Thymus (tissue), 11 donors: Measurements from ENCODE around the gene DGKH. TPM values are rescaled to one million over a fixed set of nuclear protein-coding genes. Genes with fewer than 3 reads are reported as not detected.
A peak's percentile ranks its signal among the peaks of the same experiment; 100 is the strongest.

Source experiments
- DNase-seq, 9 donors: peaks; one replicate each; pipeline ENCODE4 v3.0.0-alpha.2; 2013; ENCODE audit warnings: low spot score in 9 of 9, low read depth in 6 of 9, missing footprints in 1 of 9
- H3K27ac ChIP-seq, 2 donors: one replicate each; pipeline ENCODE4 v1.5.1; 2013; ENCODE audit warnings: control low read depth in 1 of 2, low read depth in 1 of 2, low read length in 1 of 2, mild to moderate bottlenecking in 1 of 2, moderate library complexity in 1 of 2
- H3K27me3 ChIP-seq, 2 donors: one replicate each; pipeline ENCODE4 v1.5.1; 2013; ENCODE audit warnings: low read length in 1 of 2; ENCODE audit not compliant: control insufficient read depth in 2 of 2, insufficient read depth in 1 of 2
- H3K36me3 ChIP-seq, 2 donors: one replicate each; pipeline ENCODE4 v1.5.1; 2013; ENCODE audit warnings: low read length in 1 of 2, mild to moderate bottlenecking in 1 of 2, moderate library complexity in 1 of 2; ENCODE audit not compliant: control insufficient read depth in 2 of 2, insufficient read depth in 2 of 2
- H3K4me1 ChIP-seq, 2 donors: one replicate each; pipeline ENCODE4 v1.5.1; 2013; ENCODE audit warnings: low read length in 2 of 2; ENCODE audit not compliant: control insufficient read depth in 2 of 2, insufficient read depth in 2 of 2
- H3K4me3 ChIP-seq, 2 donors: one replicate each; pipeline ENCODE4 v1.5.1; 2013; ENCODE audit warnings: low read length in 2 of 2, control low read depth in 1 of 2, mild to moderate bottlenecking in 1 of 2
- H3K9me3 ChIP-seq, 2 donors: one replicate each; pipeline ENCODE4 v1.5.1; 2013; ENCODE audit warnings: low read length in 1 of 2, mild to moderate bottlenecking in 1 of 2; ENCODE audit not compliant: control insufficient read depth in 2 of 2, insufficient read depth in 1 of 2
- WGBS: extraction: QIAGEN DNeasy Blood & Tissue Kit; methylation state at CpG from one replicate; pipeline ENCODE4 v1.1.7; 2013; 5-methylcytosine and 5-hydroxymethylcytosine counted together
- polyA plus RNA-seq: library from polyadenylated mRNA; stranded (reverse); fragments of 200-250 nt; gene quantifications from one replicate; pipeline ENCODE4 v1.2.3, GENCODE V29; 2013
- total RNA-seq: library from RNA; stranded (reverse); fragments of 120-200 nt; gene quantifications from one replicate; pipeline ENCODE4 v1.2.4, GENCODE V29; 2013
- donor health status: healthy.

The DGKH gene
- total and polyA plus RNA-seq, 2 donors, result 5.3 to 5.9 TPM

- Histone ChIP-seq H3K36me3 (peaks cover 3 to 16% of the 10 kb centered on the region in 2 donors), H3K4me1 (no peaks in the 10 kb centered on the region), H3K9me3 (no peaks in the 10 kb centered on the region), H3K27ac (no peak overlapping the region), H3K4me3 (no peak overlapping the region), H3K27me3 (no peaks in the 10 kb centered on the region)
- WGBS, result 92% methylated on average over 8 of the region's 8 CpGs
- DNase-seq, result no peak
These were observed 126.1 kb downstream of the DGKH start for GRCh38 chr13:42174344-42175162.

GRCh38 chr13:42176294-42176693, 127.8 kb downstream of the DGKH start:
- H3K4me1 ChIP-seq, result no peaks in the 10 kb centered on the region
- H3K27ac ChIP-seq, result no peak overlapping the region
- DNase-seq, result peak in 7 of 9 donors; percentile 4 to 61 (median 14)
- H3K27me3 ChIP-seq, result no peaks in the 10 kb centered on the region
- no peaks in the 10 kb centered on the region for H3K9me3 ChIP-seq
- H3K36me3 ChIP-seq, result peaks cover 6 to 17% of the 10 kb centered on the region in 2 donors
- H3K4me3 ChIP-seq, result no peak overlapping the region

GRCh38 chr13:42177189-42177588, 128.7 kb downstream of the DGKH start:
- Histone ChIP-seq H3K27me3 (no peaks in the 10 kb centered on the region), H3K9me3 (no peaks in the 10 kb centered on the region), H3K36me3 (peaks cover 6 to 17% of the 10 kb centered on the region in 2 donors), H3K27ac (no peak overlapping the region), H3K4me1 (no peaks in the 10 kb centered on the region), H3K4me3 (no peak overlapping the region)
- 100% methylated on average over 1 of the region's 1 CpG for WGBS
- DNase-seq, result no peak

- no peaks in the 10 kb centered on the region for H3K4me1 ChIP-seq
- no peak overlapping the region for H3K4me3 ChIP-seq
- H3K27me3 ChIP-seq, result no peaks in the 10 kb centered on the region
- H3K36me3 ChIP-seq, result peaks cover 3 to 17% of the 10 kb centered on the region in 2 donors
- no peaks in the 10 kb centered on the region for H3K9me3 ChIP-seq
- no peak for DNase-seq
- H3K27ac ChIP-seq, result no peak overlapping the region
- 88% methylated on average over 2 of the region's 2 CpGs for WGBS
These were observed 133.0 kb downstream of the DGKH start for GRCh38 chr13:42181381-42181953.

GRCh38 chr13:42189061-42189460, 140.6 kb downstream of the DGKH start:
- H3K9me3 ChIP-seq, result no peaks in the 10 kb centered on the region
- H3K4me3 ChIP-seq, result no peak overlapping the region
- DNase-seq, result no peak
- no peak overlapping the region for H3K27ac ChIP-seq
- WGBS, result 91% methylated on average over 7 of the region's 7 CpGs
- peaks cover 12 to 13% of the 10 kb centered on the region in 2 donors for H3K36me3 ChIP-seq
- no peaks in the 10 kb centered on the region for H3K27me3 ChIP-seq
- no peaks in the 10 kb centered on the region for H3K4me1 ChIP-seq

- H3K36me3 ChIP-seq, result peaks cover 18% of the 10 kb centered on the region in 2 donors
- 94% methylated on average over 1 of the region's 1 CpG for WGBS
These were observed 142.1 kb downstream of the DGKH start for GRCh38 chr13:42190529-42190928.

GRCh38 chr13:42211704-42212464, 163.4 kb downstream of the DGKH start:
- Histone ChIP-seq H3K27ac (no peak overlapping the region), H3K27me3 (no peaks in the 10 kb centered on the region), H3K4me1 (no peaks in the 10 kb centered on the region), H3K4me3 (no peak overlapping the region), H3K9me3 (no peaks in the 10 kb centered on the region), H3K36me3 (peaks cover 15 to 37% of the 10 kb centered on the region in 2 donors)
- no peak for DNase-seq
- WGBS, result over 99% methylated on average over 5 of the region's 5 CpGs

More at GRCh38 chr13:42190529-42190928, 142.1 kb downstream of the DGKH start:
- DNase-seq, result no peak
- no peak overlapping the region for H3K4me3 ChIP-seq
- no peaks in the 10 kb centered on the region for H3K9me3 ChIP-seq
- no peaks in the 10 kb centered on the region for H3K27me3 ChIP-seq
- H3K4me1 ChIP-seq, result no peaks in the 10 kb centered on the region
- H3K27ac ChIP-seq, result no peak overlapping the region

- Histone ChIP-seq H3K9me3 (no peaks in the 10 kb centered on the region), H3K4me1 (no peaks in the 10 kb centered on the region), H3K27ac (no peak overlapping the region), H3K36me3 (peaks cover 15 to 35% of the 10 kb centered on the region in 2 donors), H3K27me3 (no peaks in the 10 kb centered on the region), H3K4me3 (no peak overlapping the region)
- WGBS, result 99% methylated on average over 4 of the region's 4 CpGs
- DNase-seq, result no peak
These were observed 166.0 kb downstream of the DGKH start for GRCh38 chr13:42214446-42214845.
